Fibroblast of lung (primary cell): ENCODE data around the gene PNPO.

Experiments
- CTCF ChIP-seq, 2 donors: IDR thresholded peaks in 1 of 2; conservative IDR thresholded peaks in 1 of 2; 1 replicate in 1 of 2; 2 replicates in 1 of 2; pipeline ENCODE4 v1.5.1; 2011 to 2012; ENCODE audit warnings: low read length in 2 of 2, control low read depth in 1 of 2, inconsistent platforms in 1 of 2, low read depth in 1 of 2, mild to moderate bottlenecking in 1 of 2
- EZH2 ChIP-seq: IDR thresholded peaks from 2 replicates; pipeline ENCODE4 v1.5.1; 2012; ENCODE audit warnings: low read length, control low read depth, mild to moderate bottlenecking; ENCODE audit errors: missing control alignments

- no peak for TF ChIP-seq EZH2
- TF ChIP-seq CTCF (conservative IDR thresholded peaks at IDR 0.05 in 1 of 2, IDR thresholded peaks at IDR 0.05 in 1 of 2; ENCODE audit: low read depth in 1 of 2, low read length in 2 of 2) = no peak
These were observed 25.5 kb upstream of the PNPO start for GRCh38 chr17:47915776-47916398.
